Measurements from ENCODE around the gene WDR64.

Gene WDR64

GRCh38 chr1:241751524-241751923 is 99.4 kb downstream of the WDR64 start:
- DNase-seq (ENCODE audit: low spot score) = no peak
- TF ChIP-seq, protein P1, sequence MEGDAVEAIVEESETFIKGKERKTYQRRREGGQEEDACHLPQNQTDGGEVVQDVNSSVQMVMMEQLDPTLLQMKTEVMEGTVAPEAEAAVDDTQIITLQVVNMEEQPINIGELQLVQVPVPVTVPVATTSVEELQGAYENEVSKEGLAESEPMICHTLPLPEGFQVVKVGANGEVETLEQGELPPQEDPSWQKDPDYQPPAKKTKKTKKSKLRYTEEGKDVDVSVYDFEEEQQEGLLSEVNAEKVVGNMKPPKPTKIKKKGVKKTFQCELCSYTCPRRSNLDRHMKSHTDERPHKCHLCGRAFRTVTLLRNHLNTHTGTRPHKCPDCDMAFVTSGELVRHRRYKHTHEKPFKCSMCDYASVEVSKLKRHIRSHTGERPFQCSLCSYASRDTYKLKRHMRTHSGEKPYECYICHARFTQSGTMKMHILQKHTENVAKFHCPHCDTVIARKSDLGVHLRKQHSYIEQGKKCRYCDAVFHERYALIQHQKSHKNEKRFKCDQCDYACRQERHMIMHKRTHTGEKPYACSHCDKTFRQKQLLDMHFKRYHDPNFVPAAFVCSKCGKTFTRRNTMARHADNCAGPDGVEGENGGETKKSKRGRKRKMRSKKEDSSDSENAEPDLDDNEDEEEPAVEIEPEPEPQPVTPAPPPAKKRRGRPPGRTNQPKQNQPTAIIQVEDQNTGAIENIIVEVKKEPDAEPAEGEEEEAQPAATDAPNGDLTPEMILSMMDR (IDR thresholded peaks at IDR 0.05; ENCODE audit: extremely low read depth, missing control alignments) = no peak

DNA sequence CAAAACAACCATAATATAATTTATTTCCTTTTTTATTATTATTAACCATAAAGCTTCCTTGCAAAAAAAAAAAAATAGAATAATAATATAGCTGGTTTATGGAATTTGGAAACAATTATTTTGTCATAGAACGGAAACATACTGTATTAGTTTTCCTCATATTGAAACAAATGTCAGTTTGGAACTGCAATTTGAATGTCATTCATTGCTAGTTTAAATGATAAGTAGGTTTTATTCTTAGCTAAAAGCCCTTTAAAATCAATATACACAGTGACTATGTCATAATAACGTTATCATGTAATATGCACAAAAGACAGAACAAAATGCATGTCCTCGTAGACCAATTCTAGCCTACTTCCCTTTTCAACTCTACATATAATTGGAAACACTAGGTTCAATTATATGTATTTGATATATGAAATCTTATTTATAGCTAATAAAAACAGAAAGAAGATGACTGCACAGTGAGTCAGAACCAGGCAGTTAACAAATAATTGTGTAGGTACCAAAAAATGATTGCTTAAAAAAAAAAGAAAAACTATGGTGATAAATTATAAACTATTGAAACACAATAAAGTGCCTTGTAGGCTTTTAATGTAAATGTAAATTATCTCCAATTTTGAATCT is 110.7 kb downstream of the WDR64 start:
- DNase-seq (ENCODE audit: low spot score) = no peak
- TF ChIP-seq, protein P1 (IDR thresholded peaks at IDR 0.05; ENCODE audit: extremely low read depth, missing control alignments) = no peak

DNA sequence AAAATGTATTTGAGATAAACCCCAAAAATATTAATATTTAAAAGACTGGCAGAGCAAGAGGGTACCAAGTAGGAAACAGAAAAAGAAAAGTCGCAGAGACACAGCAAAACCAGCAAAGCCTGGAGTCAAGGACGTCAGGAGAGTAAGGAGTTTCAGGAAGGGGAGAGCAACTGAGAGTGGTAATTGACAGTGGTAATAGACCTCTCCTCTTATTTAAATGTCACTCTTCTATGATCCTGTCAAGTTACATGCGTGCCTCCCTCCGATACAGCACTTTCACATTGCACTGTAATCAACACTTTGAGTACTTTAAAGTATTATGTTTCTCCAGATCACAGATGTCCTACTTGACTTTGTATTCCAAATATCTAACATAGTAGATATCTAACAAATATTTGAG is 113.3 kb downstream of the WDR64 start:
- TF ChIP-seq, protein P1 (IDR thresholded peaks at IDR 0.05; ENCODE audit: extremely low read depth, missing control alignments) = no peak
- no peak for DNase-seq (ENCODE audit: low spot score)

- TF ChIP-seq, protein P1 (IDR thresholded peaks at IDR 0.05; ENCODE audit: extremely low read depth, missing control alignments) = no peak
- no peak for DNase-seq (ENCODE audit: low spot score)
Observed at GRCh38 chr1:241767737-241768136, 115.7 kb downstream of the WDR64 start.

- TF ChIP-seq, protein P1 (IDR thresholded peaks at IDR 0.05; ENCODE audit: extremely low read depth, missing control alignments) = no peak
- no peak for DNase-seq (ENCODE audit: low spot score)
Observed at GRCh38 chr1:241770115-241770514, 118.0 kb downstream of the WDR64 start.

- DNase-seq (ENCODE audit: low spot score) = no peak
- TF ChIP-seq, protein P1 (IDR thresholded peaks at IDR 0.05; ENCODE audit: extremely low read depth, missing control alignments) = no peak
Observed at GRCh38 chr1:241771117-241771516, 119.0 kb downstream of the WDR64 start.

DNA sequence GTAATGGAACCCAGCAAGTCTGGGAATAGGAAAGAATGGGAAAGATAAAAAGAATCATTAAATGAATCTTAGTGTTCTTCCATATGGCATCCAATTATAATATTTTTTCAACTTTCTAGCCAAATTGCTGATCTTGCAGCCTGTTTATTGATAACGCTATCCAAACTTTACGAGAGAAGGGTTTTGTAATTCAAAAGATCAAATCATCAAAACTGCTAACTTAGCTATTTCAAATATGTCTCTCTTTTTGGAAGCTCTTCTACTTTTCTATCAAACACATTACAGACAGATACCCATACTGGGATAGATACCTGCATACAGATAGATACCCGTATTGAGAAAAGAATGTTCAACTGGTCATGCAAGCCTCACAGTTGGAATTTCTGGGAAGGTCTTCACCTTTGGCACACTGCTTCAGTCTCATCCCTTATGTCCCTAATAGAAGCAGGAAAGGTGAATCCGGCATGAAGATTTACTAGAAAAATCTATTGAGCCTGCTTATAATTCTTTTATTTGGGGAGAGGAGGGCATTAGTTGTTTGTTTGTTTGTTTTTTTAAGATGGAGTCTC is 120.9 kb downstream of the WDR64 start:
- TF ChIP-seq, protein P1 (IDR thresholded peaks at IDR 0.05; ENCODE audit: extremely low read depth, missing control alignments) = no peak
- no peak for DNase-seq (ENCODE audit: low spot score)

Measured in GM20000 (cell line).